Forelimb muscle (tissue), 1 donor: Measurements from ENCODE around the gene RPL23. TPM values are rescaled to one million over a fixed set of nuclear protein-coding genes. Genes with fewer than 3 reads are reported as not detected.

ENCODE experiments used
- DNase-seq: peaks from one replicate; pipeline ENCODE4 v3.0.0-alpha.2; 2013; ENCODE audit warnings: low read depth
- polyA plus RNA-seq: library from polyadenylated mRNA; unstranded; fragments of 120-200 nt; gene quantifications from one replicate; pipeline ENCODE4 v1.2.1, GENCODE V29; 2013; ENCODE audit not compliant: insufficient read length

The RPL23 gene
- polyA plus RNA-seq: 3,022 TPM

GRCh38 chr17:38853292-38854219, at the start of gene RPL23:
TSS of gene RPL23 (minus strand) at chr17:38853721. CDS start at chr17:38853710, 11 bp downstream.
- peak; percentile 95 for DNase-seq

GRCh38 chr17:38900978-38901656, 47.6 kb upstream of the RPL23 start:
- DNase-seq: no peak

- DNase-seq: no peak
These were observed 45.9 kb upstream of the RPL23 start for GRCh38 chr17:38899421-38899820.

GRCh38 chr17:38898812-38899348, 45.4 kb upstream of the RPL23 start:
- no peak for DNase-seq

GRCh38 chr17:38898291-38898679, 44.8 kb upstream of the RPL23 start:
- DNase-seq: no peak

GRCh38 chr17:38897671-38898290, 44.3 kb upstream of the RPL23 start:
- DNase-seq: no peak

GRCh38 chr17:38897176-38897575, 43.7 kb upstream of the RPL23 start:
- peak; percentile 55 for DNase-seq

GRCh38 chr17:38896346-38896954, 42.9 kb upstream of the RPL23 start:
- DNase-seq: no peak

GRCh38 chr17:38894276-38894675, 40.8 kb upstream of the RPL23 start:
- no peak for DNase-seq

- DNase-seq: no peak
These were observed 40.1 kb upstream of the RPL23 start for GRCh38 chr17:38893607-38894006.

GRCh38 chr17:38893113-38893512, 39.6 kb upstream of the RPL23 start:
- DNase-seq: no peak

- no peak for DNase-seq
These were observed 39.1 kb upstream of the RPL23 start for GRCh38 chr17:38892620-38893019.

GRCh38 chr17:38892083-38892482, 38.6 kb upstream of the RPL23 start:
- no peak for DNase-seq

GRCh38 chr17:38891441-38891840, 37.9 kb upstream of the RPL23 start:
- no peak for DNase-seq

GRCh38 chr17:38890410-38890746, 36.9 kb upstream of the RPL23 start:
- no peak for DNase-seq

GRCh38 chr17:38889745-38890409, 36.4 kb upstream of the RPL23 start:
- no peak for DNase-seq

GRCh38 chr17:38888842-38889241, 35.3 kb upstream of the RPL23 start:
- DNase-seq: no peak

- no peak for DNase-seq
These were observed 33.1 kb upstream of the RPL23 start for GRCh38 chr17:38886643-38887010.

GRCh38 chr17:38885728-38886642, 32.5 kb upstream of the RPL23 start:
- DNase-seq: no peak

GRCh38 chr17:38885044-38885727, 31.7 kb upstream of the RPL23 start:
- no peak for DNase-seq
